G401.6 (cell line): ENCODE measurements around the gene CCDC13.

Source experiments
- FAIRE-seq: peaks from 2 replicates; lab custom pipeline; 2012; peaks lifted over from hg19 to GRCh38; lab: Jason Lieb, UNC

Gene CCDC13

DNA sequence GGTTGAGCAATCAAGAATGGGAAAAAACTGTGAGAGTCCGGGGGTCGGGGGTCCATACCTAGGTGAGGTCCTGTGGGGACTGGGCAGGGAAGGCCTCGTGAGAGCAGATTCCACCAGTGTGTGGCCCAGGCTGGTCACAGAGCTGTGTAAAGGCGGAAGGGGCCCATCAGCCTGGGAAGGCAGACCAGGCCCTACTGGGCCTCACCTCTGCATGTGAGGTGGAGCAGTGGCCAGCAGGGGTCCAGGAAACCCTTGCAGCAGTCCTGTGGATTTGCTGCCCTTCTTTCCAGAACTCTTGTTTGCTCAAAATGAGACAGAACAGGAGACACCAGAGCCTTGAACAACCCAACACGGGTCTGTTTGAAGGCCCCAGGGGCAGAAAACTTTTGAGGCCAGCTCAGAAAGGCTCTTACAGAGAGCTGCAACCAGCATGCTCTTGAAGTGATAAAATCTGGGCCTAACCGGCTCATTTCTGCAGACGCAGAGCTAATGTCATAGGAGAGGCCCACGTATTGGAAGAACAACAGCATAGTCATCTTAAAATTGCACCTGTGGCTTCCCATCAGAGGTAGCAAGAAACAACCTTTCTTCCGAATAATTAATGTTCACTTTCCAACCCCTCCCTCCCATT, 40.1 kb downstream of the CCDC13 start:
- no peak for FAIRE-seq

DNA sequence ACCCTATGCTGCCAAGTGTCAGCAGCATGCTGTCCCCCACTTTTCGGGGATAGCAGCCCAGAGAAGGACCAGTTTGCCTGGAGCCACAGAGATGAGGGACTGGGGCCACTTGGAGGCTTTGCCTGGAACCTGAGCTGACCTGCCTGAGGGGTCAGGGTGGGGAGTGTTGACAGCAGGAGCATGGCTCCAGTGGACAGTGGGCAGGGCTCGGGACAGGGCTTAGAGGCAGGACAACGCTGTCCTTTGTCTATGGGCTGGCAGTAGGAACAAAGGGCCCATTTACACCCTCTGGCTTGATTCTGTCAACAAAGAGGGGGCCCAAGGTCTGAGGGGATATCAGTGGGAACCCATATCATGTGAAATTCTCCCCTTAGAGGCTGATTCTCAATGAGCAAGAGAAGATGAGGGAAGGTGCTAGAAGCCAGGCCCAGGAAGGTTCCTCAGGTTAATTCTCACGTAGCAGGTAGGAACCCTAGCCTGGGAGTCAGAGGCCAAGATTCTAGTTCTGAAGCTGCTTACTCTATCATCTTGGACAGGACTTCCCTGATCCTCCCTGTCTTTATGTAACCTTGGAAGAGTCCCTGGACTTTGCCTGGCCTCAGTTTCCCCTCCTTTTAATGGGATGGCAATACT, 40.7 kb downstream of the CCDC13 start:
- no peak for FAIRE-seq

DNA sequence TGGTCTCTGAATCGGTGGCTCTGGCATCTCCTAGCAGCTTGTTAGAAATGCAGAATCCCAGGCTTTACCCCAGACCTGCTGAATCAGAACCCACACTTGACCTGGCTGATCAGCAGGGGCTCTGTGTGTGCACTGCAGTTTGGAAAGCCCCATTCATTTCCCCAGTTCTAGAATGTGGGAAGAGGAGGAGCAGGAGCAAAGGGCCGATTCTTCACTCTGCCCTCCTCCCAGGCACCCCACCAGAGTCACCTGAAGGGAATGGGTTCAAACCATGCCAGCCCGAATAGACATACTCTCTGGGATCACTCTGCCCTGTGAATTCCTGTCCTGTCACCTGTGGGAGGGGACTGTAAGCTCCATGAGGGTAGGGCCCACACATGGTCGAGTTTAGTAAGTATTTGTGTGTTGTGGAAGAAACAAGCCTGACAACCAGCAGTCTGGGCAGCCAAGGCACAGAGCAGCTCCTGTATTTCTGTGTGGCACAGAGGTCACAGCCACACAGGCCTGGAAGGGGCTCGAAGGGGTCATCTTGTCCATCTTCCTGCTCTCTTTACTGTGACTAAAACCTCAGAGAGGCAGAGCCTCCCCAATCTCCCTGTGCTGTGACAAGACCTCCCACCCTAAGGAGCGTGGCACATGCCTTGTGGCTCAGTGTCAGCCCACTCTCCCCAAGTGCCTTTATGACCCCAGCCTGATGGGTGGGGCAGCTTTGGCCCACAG, 41.4 kb downstream of the CCDC13 start:
- FAIRE-seq: no peak

DNA sequence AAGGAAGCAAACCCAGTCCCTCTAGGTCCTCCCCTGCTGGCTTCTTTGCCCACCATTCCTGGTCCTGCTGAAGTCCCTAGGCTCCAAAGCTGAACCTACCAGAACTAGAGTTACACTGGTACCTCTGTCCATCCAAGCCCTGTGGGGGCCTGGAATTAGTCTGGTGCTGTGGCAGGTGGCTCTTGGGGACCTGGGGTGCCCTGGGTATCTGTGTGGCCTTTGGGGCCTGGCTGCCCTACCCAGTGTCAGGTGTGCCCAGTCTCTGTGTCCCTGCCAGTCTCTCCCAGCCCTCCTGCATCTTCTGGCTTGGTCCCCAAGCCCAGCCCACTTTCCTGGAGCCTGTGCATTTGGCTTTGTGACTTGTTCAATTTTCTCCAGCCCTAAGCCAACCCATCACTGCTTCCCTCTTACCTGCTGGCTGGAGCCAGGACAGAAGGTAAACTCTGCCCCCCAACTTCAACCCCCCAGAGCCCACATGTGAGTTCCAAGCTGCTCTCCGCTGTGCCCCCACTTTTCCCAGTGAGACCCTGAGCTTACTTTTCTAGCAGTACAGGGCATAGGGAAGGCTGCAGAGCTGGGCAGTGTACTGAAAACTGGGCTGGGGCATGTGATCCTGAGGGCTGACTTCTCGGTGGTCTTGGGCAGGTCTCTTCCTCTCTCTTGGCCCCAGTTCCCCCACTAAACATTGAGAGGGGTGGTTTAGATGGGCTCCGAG, 42.2 kb downstream of the CCDC13 start:
- FAIRE-seq: no peak

DNA sequence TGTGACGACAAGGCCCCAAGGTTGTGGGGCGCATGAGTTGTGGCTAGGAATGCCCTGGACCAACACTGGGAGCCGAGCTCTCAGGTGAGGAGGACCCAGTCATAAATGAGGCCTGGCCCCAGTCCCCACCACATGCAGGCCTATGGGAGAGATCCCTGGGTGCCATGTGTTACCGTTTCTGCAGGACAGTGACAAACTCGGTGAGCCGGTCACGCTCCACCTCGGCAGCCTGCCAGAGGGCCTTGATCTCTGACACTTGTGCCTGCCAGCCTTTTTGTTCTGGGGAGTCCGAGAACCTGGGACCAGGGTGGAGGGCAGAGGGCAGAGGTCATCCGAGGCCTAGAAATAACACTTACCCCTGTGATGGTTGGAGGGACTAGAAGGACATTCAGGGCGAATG, 42.8 kb downstream of the CCDC13 start:
- FAIRE-seq: no peak

- FAIRE-seq: no peak
Measured at GRCh38 chr3:42729404-42730145, 43.5 kb downstream of the CCDC13 start.

DNA sequence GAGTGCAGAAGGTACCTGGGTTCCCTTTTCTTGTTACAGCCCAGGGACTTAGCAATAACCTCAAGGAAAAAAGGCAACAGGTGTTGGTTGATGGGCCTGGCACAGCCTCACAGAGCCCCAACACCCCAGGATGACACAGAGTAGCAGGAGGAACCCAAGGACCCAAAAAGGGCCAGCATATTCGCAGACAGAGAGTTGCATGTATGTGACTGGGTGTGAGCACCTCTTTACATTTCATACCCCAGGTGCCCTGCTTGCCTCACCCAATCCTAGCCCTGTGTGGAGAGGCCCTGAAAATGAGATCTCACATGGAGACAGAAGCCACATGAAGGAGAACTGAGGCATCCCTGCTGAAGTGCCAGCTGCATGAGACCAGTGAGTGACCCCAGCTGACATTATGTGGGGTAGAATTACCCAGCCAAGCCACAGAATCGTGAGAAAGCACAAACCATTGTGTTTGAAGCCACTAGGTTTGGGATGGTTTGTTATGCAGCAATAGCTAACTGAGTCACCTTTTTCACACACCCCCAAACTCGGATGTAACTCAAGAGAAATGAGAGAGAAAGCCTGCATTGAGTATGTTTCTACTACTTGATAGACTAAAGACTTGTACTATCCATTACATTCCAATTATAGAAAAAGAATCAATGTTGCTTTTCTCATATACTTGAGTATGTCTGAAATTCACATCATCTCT, 44.2 kb downstream of the CCDC13 start:
- FAIRE-seq: no peak

GRCh38 chr3:42728056-42728455, 45.0 kb downstream of the CCDC13 start:
- FAIRE-seq: no peak

- FAIRE-seq: no peak
Measured at GRCh38 chr3:42725454-42725853, 47.6 kb downstream of the CCDC13 start.

GRCh38 chr3:42723219-42723618, 49.8 kb downstream of the CCDC13 start:
- FAIRE-seq: no peak
